HepG2 (cell line): ENCODE data around the gene MED15. TPM values are rescaled to one million over a fixed set of nuclear protein-coding genes. Genes with fewer than 3 reads are reported as not detected.
"Not testable (repeated sequence)": the region's sequence is repeated elsewhere in the genome, so short reads cannot be mapped to it uniquely, and the experiment has no call there.

Experiments used
- ATAC-seq: fragments of 200-7000 bp; cut with Tn5 transposase; 3 replicates; pipeline ENCODE4 v1.9.1; 2020; ENCODE audit warnings: mild to moderate bottlenecking, moderate library complexity
- BruUV-seq: library from RNA; stranded (reverse); fragments of 400-500 nt; replicated peaks from 2 replicates; lab custom pipeline; 2021; lab: Mats Ljungman, UMichigan
- CTCF ChIA-PET: fragments of 300-600 bp; formaldehyde crosslinking; extraction: SDS; loops from one replicate; lab custom pipeline; 2021; ENCODE audit warnings: low total read pairs, inconsistent platforms, low intra/inter-chr PET ratio; lab: Yijun Ruan, JAX
- POLR2A ChIA-PET: fragments of 350-600 bp; sonication (Branson Sonifier 250); formaldehyde crosslinking; loops from one replicate; lab custom pipeline; 2020; ENCODE audit warnings: antibody characterized with exemption, inconsistent platforms; lab: Yijun Ruan, JAX
- DNase-seq: peaks from one replicate; pipeline ENCODE4 v3.0.0-alpha.2; 2015; ENCODE audit warnings: low spot score
- FAIRE-seq: peaks from 3 replicates; lab custom pipeline; 2011; peaks lifted over from hg19 to GRCh38; lab: Jason Lieb, UNC
- H2AFZ ChIP-seq: one replicate; pipeline ENCODE4 v1.6.1; 2011; ENCODE audit warnings: low read length, inconsistent platforms
- H3K27ac ChIP-seq: fragments of 300-600 bp; 3 replicates; pipeline ENCODE4 v1.8.0; 2011; ENCODE audit warnings: mixed run types, mild to moderate bottlenecking, mixed read lengths, low read length, inconsistent platforms; ENCODE audit not compliant: insufficient read depth; ENCODE audit errors: extremely low read length
- H3K27me3 ChIP-seq, 2 experiments: fragments of 200-600 bp in 1 of 2; 2 replicates in 1 of 2; 3 replicates in 1 of 2; pipeline versions ENCODE4 v1.6.0 to v1.8.0; 2011; ENCODE audit warnings: low read length in 2 of 2, mild to moderate bottlenecking in 2 of 2, moderate library complexity in 2 of 2, inconsistent platforms in 1 of 2; ENCODE audit not compliant: insufficient read depth in 2 of 2, control insufficient read depth in 1 of 2
- H3K36me3 ChIP-seq, 2 experiments: fragments of 200-600 bp in 1 of 2; replicated peaks in 1 of 2; 2 replicates in 1 of 2; 3 replicates in 1 of 2; pipeline versions ENCODE4 v1.5.1 to v1.8.0; 2011; ENCODE audit warnings: low read length in 2 of 2, inconsistent platforms in 1 of 2; ENCODE audit not compliant: insufficient read depth in 2 of 2, control insufficient read depth in 1 of 2
- H3K4me1 ChIP-seq: 2 replicates; pipeline ENCODE4 v1.5.1; 2012; ENCODE audit warnings: low read length, inconsistent platforms; ENCODE audit not compliant: insufficient read depth
- H3K4me2 ChIP-seq: 2 replicates; pipeline ENCODE4 v1.6.0; 2011; ENCODE audit warnings: low read depth, low read length, inconsistent platforms
- H3K4me3 ChIP-seq, 3 experiments: fragments of 200-600 bp in 1 of 3; sonication (generic), shearing (Covaris generic) in 1 of 3; replicated peaks in 1 of 3; 2 replicates each; pipeline ENCODE4 v1.5.1; 2011 to 2016; ENCODE audit warnings: low read length in 3 of 3, inconsistent platforms in 2 of 3, low read depth in 2 of 3, mild to moderate bottlenecking in 2 of 3, control low read depth in 1 of 3, mixed read lengths in 1 of 3; ENCODE audit not compliant: insufficient read depth in 1 of 3
- H3K79me2 ChIP-seq: one replicate; pipeline ENCODE4 v1.6.1; 2011; ENCODE audit warnings: low read length, inconsistent platforms; ENCODE audit not compliant: insufficient read depth
- H3K9ac ChIP-seq: 2 replicates; pipeline ENCODE4 v1.6.0; 2011; ENCODE audit warnings: mild to moderate bottlenecking, low read depth, low read length, inconsistent platforms; ENCODE audit not compliant: insufficient read depth
- H3K9me3 ChIP-seq: 2 replicates; pipeline ENCODE4 v1.5.1; 2012; ENCODE audit warnings: mild to moderate bottlenecking, low read length
- H4K20me1 ChIP-seq: 2 replicates; pipeline ENCODE4 v1.6.0; 2011; ENCODE audit warnings: inconsistent platforms, mild to moderate bottlenecking, low read length, moderate library complexity; ENCODE audit not compliant: insufficient read depth
- CBX2 ChIP-seq, 2 experiments: fragments of 200-600 bp in 1 of 2; sonication (generic); formaldehyde crosslinking in 1 of 2; IDR thresholded peaks; 2 replicates each; pipeline versions ENCODE4 v1.7.0 to v1.8.1; 2018 to 2022; ENCODE audit warnings: low read depth in 2 of 2, low read length in 1 of 2, mild to moderate bottlenecking in 1 of 2, missing genetic modification reagents in 1 of 2
- HMG20B ChIP-seq: conservative IDR thresholded peaks from 2 replicates; pipeline ENCODE4 v1.6.1; 2016; ENCODE audit warnings: missing genetic modification reagents, missing compliant biosample characterization
- HOXA7 ChIP-seq: sonication (generic); formaldehyde crosslinking; IDR thresholded peaks from 2 replicates; pipeline ENCODE4 v1.8.1; 2022; ENCODE audit warnings: mild to moderate bottlenecking, missing genetic modification reagents, moderate library complexity
- NFE2L2 ChIP-seq: fragments of 150-350 bp; IDR thresholded peaks from 2 replicates; pipeline ENCODE4 v1.6.1; 2014; ENCODE audit warnings: low read length
- PAX8 ChIP-seq: sonication (generic); formaldehyde crosslinking; IDR thresholded peaks from 2 replicates; pipeline ENCODE4 v1.8.0; 2022; ENCODE audit warnings: mild to moderate bottlenecking, missing genetic modification reagents, borderline replicate concordance
- REST ChIP-seq, 2 experiments: IDR thresholded peaks; 2 replicates each; pipeline ENCODE4 v1.6.1; 2011 to 2012; ENCODE audit warnings: low read length in 2 of 2, borderline replicate concordance in 1 of 2, low read depth in 1 of 2, mild to moderate bottlenecking in 1 of 2, moderate library complexity in 1 of 2
- RFX1 ChIP-seq: fragments of 450-650 bp; IDR thresholded peaks from 2 replicates; pipeline ENCODE4 v1.6.1; 2017
- SATB2 ChIP-seq: sonication (generic); formaldehyde crosslinking; IDR thresholded peaks from 2 replicates; pipeline ENCODE4 v1.5.0; 2020; ENCODE audit warnings: missing genetic modification reagents
- SMYD3 ChIP-seq: sonication (generic); formaldehyde crosslinking; IDR thresholded peaks from 2 replicates; pipeline ENCODE4 v1.8.1; 2023; ENCODE audit warnings: mild to moderate bottlenecking, missing genetic modification reagents
- ZFYVE20 ChIP-seq: sonication (generic); formaldehyde crosslinking; IDR thresholded peaks from 2 replicates; pipeline ENCODE4 v1.8.0; 2023; ENCODE audit warnings: low read depth, mild to moderate bottlenecking, moderate library complexity, missing genetic modification reagents, borderline replicate concordance
- ZNF138 ChIP-seq: sonication (generic); formaldehyde crosslinking; IDR thresholded peaks from 2 replicates; pipeline ENCODE4 v1.5.0; 2020; ENCODE audit warnings: mild to moderate bottlenecking, low read depth, missing genetic modification reagents
- ZNF572 ChIP-seq: sonication (generic); formaldehyde crosslinking; IDR thresholded peaks from 2 replicates; pipeline ENCODE4 v1.5.1; 2020; ENCODE audit warnings: mild to moderate bottlenecking, missing genetic modification reagents
- ZNF879 ChIP-seq: sonication (generic); formaldehyde crosslinking; IDR thresholded peaks from 2 replicates; pipeline ENCODE4 v1.8.1; 2023; ENCODE audit warnings: missing genetic modification reagents
- WGBS: methylation state at CpG from one replicate; pipeline ENCODE4 v1.1.6; 2017; ENCODE audit warnings: low lambda C conversion rate; 5-methylcytosine and 5-hydroxymethylcytosine counted together
- in situ Hi-C: cut with HindIII; loops from 2 replicates; pipeline ENCODE4 v1.10.0; 2017; ENCODE audit warnings: low pct_unique_long_range_greater_than_20kb; ENCODE audit not compliant: extremely low pct_ligation_motif_present
- intact Hi-C: fragments of 100-400 bp; cut with micrococcal nuclease; formaldehyde crosslinking; loops from one replicate; pipeline ENCODE4 v1.10.0; 2022; ENCODE audit not compliant: unreplicated experiment
- polyA plus RNA-seq, 8 experiments: library from polyadenylated mRNA; depleted of rRNA in 3 of 8; stranded (reverse) in 7 of 8; unstranded in 1 of 8; fragments of >200 nt; fragmentation: Illumina TruSeq in 4 of 8; extraction: Trizol in 4 of 8; gene quantifications; 2 replicates each; pipeline versions ENCODE4 v1.2.1 to v1.2.3, GENCODE V29; 2011 to 2016; ENCODE audit warnings: low read depth in 4 of 8, missing spikeins in 1 of 8, mixed read lengths in 1 of 8; ENCODE audit not compliant: insufficient read depth in 1 of 8
- total RNA-seq, 5 experiments: library from RNA; depleted of rRNA; stranded (reverse); fragments of >200 nt; fragmentation: Illumina TruSeq; extraction: Trizol; gene quantifications; 2 replicates each; pipeline ENCODE4 v1.2.3, GENCODE V29; 2016; ENCODE audit warnings: low read depth in 1 of 5

The MED15 gene
- total and polyA plus RNA-seq, 2 of the 13 experiments (the other 11 are each of a cell fraction or from before 2014, with no cell fraction given): 14.3 to 27.0 TPM

DNA sequence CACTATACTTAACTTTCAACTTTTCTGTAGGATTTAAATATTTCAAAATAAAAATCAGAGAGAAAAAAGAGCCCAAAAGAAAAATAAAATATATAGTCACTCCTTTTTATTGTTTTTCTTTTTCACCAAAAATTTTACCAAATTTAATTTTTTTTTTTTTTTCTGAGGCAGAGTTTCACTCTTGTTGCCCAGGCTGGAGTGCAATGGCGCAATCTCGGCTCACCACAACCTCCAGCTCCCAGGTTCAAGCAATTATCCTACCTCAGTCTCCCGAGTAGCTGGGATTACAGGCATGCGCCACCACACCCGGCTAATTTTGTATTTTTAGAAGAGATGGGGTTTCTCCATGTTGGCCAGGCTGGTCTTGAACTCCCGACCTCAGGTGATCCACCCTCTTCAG is 29.4 kb upstream of the MED15 start:
- FAIRE-seq, ATAC-seq, H3K79me2 ChIP-seq, CTCF ChIA-PET, H2AFZ ChIP-seq, POLR2A ChIA-PET, H3K4me3 ChIP-seq, H3K4me2 ChIP-seq, H3K27ac ChIP-seq, H3K27me3 ChIP-seq, DNase-seq, intact Hi-C loops, BruUV-seq, H3K36me3 ChIP-seq, H3K9me3 ChIP-seq, H4K20me1 ChIP-seq, in situ Hi-C loops, H3K9ac ChIP-seq, H3K4me1 ChIP-seq: not testable (repeated sequence)
- WGBS: 97% methylated on average over 6 of the region's 6 CpGs

DNA sequence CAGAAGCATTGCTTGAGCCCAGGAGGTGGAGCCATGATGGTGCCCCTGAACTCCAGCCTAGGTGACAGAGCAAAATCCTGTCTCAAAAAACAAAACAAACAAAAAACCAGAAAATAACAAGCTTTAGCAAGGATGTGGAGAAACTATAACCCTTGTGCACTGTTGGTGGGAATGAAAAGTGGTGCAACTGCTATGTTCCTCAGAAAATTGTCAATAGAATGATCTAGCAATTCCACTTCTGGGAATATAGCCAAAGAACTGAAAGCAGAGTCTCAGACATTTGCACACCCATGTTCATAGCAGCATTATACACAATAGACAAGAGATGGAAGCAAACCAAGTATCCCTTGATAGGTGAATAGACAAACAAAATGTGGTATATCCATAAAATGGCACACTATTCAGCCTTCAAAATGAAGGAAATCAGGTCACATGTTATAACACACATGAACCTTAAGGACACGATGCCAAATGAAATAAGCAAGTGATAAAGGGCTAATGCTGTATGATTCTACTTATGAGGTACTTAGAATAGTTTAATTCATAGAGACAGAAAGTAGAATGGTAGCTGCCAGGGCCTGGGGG is 27.7 kb upstream of the MED15 start:
- Histone ChIP-seq H3K27me3 (no peaks in the 10 kb centered on the region), H3K27ac (no peak overlapping the region), H4K20me1 (no peaks in the 10 kb centered on the region), H2AFZ (no peak overlapping the region), H3K79me2 (no peaks in the 10 kb centered on the region), H3K9ac (no peak overlapping the region), H3K4me2 (no peak overlapping the region), H3K36me3 (peaks cover 0 to 8% of the 10 kb centered on the region in 2 experiments; a peak in 2 of 5 replicates), H3K4me3 (no peak overlapping the region), H3K4me1 (peaks cover 7% of the 10 kb centered on the region; the same call in 1 of the 2 replicates), H3K9me3 (no peaks in the 10 kb centered on the region)
- FAIRE-seq: no peak
- no peak for ATAC-seq
- TF ChIP-seq ZNF879 (CRISPR knock-in tag) (no peak), REST (IDR thresholded peaks at IDR 0.05; ENCODE audit: borderline replicate concordance in 1 of 2, low read depth in 1 of 2, low read length in 2 of 2) (no peak), HMG20B (no peak), SATB2 (CRISPR knock-in tag) (no peak), PAX8 (CRISPR knock-in tag) (no peak), NFE2L2 (no peak), RFX1 (no peak), SMYD3 (CRISPR knock-in tag) (no peak), ZFYVE20 (CRISPR knock-in tag) (no peak), CBX2 (IDR thresholded peaks at IDR 0.05; ENCODE audit: low read depth, low read length) (no peak), CBX2 (CRISPR knock-in tag; IDR thresholded peaks at IDR 0.05; ENCODE audit: low read depth) (no peak), ZNF572 (CRISPR knock-in tag) (no peak), HOXA7 (CRISPR knock-in tag) (no peak), ZNF138 (no peak)
- in situ Hi-C loops: no loop called here
- ChIA-PET CTCF (no interaction called here), POLR2A (no interaction called here)
- WGBS: 100% methylated on average over 1 of the region's 1 CpG
- intact Hi-C loops: no loop called here
- DNase-seq: no peak
- BruUV-seq: no TSS peak
